Esophagus muscularis mucosa (tissue), 3 donors: ENCODE data around the gene ZNF219.

Experiments used
- POLR2A ChIP-seq: fragments of 450-650 bp; IDR thresholded peaks from one replicate; pipeline ENCODE4 v1.6.1; 2017; ENCODE audit warnings: antibody characterized with exemption, moderate library complexity, mild to moderate bottlenecking, low read depth
- POLR2AphosphoS5 ChIP-seq, 2 donors: sonication (generic); formaldehyde crosslinking; IDR thresholded peaks; one replicate each; pipeline ENCODE4 v1.6.1; 2017; ENCODE audit warnings: antibody characterized with exemption in 2 of 2
- TF ChIP-seq, protein P1 (sequence below), 3 experiments: fragments of 200-600 bp in 2 of 3; fragments of 450-650 bp in 1 of 3; sonication (generic) in 2 of 3; IDR thresholded peaks; one replicate each; pipeline ENCODE4 v1.5.1; 2017 to 2019; ENCODE audit warnings: antibody characterized with exemption in 3 of 3, mild to moderate bottlenecking in 2 of 3, moderate library complexity in 1 of 3

DNA sequence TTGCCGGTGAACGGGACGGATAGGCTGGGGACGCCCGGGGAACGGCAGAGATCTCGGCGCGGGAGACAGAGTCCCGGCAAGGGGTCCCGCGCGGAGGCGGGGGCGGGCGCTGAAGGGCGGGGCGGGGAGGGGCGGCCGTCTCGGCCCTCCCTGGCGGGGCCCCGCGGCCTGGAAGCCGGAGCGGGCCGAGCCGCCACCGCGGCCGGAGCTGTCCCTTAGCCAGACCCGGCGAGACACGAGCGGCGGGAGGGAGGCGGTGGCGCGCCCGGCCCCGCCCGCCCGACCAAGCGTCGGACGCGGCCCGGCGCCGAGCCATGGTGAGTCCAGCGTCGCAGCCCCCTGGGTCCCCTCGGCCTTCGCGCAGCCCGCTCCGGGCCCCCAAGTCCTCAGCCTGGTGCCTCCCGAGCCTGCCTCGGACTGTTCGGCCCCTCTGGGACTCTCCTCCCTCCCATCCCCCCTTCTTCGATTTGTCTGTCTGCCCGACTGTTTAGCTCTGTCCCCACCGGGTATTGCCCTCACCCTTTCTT is 28.3 kb downstream of the ZNF219 start, which contains the start of gene ARHGEF40:
- TF ChIP-seq, protein P1, sequence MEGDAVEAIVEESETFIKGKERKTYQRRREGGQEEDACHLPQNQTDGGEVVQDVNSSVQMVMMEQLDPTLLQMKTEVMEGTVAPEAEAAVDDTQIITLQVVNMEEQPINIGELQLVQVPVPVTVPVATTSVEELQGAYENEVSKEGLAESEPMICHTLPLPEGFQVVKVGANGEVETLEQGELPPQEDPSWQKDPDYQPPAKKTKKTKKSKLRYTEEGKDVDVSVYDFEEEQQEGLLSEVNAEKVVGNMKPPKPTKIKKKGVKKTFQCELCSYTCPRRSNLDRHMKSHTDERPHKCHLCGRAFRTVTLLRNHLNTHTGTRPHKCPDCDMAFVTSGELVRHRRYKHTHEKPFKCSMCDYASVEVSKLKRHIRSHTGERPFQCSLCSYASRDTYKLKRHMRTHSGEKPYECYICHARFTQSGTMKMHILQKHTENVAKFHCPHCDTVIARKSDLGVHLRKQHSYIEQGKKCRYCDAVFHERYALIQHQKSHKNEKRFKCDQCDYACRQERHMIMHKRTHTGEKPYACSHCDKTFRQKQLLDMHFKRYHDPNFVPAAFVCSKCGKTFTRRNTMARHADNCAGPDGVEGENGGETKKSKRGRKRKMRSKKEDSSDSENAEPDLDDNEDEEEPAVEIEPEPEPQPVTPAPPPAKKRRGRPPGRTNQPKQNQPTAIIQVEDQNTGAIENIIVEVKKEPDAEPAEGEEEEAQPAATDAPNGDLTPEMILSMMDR (IDR thresholded peaks at IDR 0.05) = no peak
- TF ChIP-seq POLR2A = no peak
- peak in 1 of 2 donors; percentile 17 for TF ChIP-seq POLR2AphosphoS5 (IDR thresholded peaks at IDR 0.05)
